Hematopoietic multipotent progenitor cell treated with erythropoietin and hydrocortisone succinate and interleukin-3 and kit ligand, for 17 days (in vitro differentiated cells): ENCODE data around the gene IPO4.
A peak's percentile ranks its signal among the peaks of the same experiment; 100 is the strongest.
"Not testable (repeated sequence)": the region's sequence is repeated elsewhere in the genome, so short reads cannot be mapped to it uniquely, and the experiment has no call there.

ENCODE experiments used
- DNase-seq: peaks from one replicate; pipeline ENCODE4 v3.0.0-alpha.2; 2015; ENCODE audit warnings: low spot score

The IPO4 gene

GRCh38 chr14:24188251-24189058 is at the start of gene IPO4:
Gene IPO4, minus strand, starts transcription at chr14:24188816. Its CDS starts 29 bp downstream, at chr14:24188787.
- DNase-seq, result peak; percentile 78

GRCh38 chr14:24238123-24238522 is 49.5 kb upstream of the IPO4 start:
- DNase-seq, result no peak

GRCh38 chr14:24237463-24237955 is 48.9 kb upstream of the IPO4 start:
- DNase-seq, result no peak

GRCh38 chr14:24236689-24237462 is 48.3 kb upstream of the IPO4 start:
- DNase-seq, result no peak

GRCh38 chr14:24235804-24236688 is 47.4 kb upstream of the IPO4 start:
- DNase-seq, result no peak

GRCh38 chr14:24234095-24235005 is 45.7 kb upstream of the IPO4 start:
- no peak for DNase-seq

GRCh38 chr14:24233538-24233866 is 44.9 kb upstream of the IPO4 start:
- no peak for DNase-seq

GRCh38 chr14:24232645-24233537 is 44.3 kb upstream of the IPO4 start, which contains the start of gene GMPR2:
Gene GMPR2, plus strand, starts transcription at chr14:24232929. Its CDS starts 325 bp downstream, at chr14:24233254.
- no peak for DNase-seq

GRCh38 chr14:24232121-24232644 is 43.6 kb upstream of the IPO4 start, which contains the start of gene NEDD8:
Gene NEDD8, minus strand, starts transcription at chr14:24232367. Its CDS starts 100 bp downstream, at chr14:24232267.
- peak; percentile 92 for DNase-seq

GRCh38 chr14:24231263-24232120 is 42.9 kb upstream of the IPO4 start:
- DNase-seq, result peak; percentile 26

GRCh38 chr14:24228902-24229301 is 40.3 kb upstream of the IPO4 start:
- DNase-seq, result no peak

GRCh38 chr14:24226473-24226872 is 37.9 kb upstream of the IPO4 start:
- DNase-seq, result no peak

GRCh38 chr14:24224618-24225071 is 36.0 kb upstream of the IPO4 start:
- no peak for DNase-seq

- DNase-seq, result not testable (repeated sequence)
Observed at GRCh38 chr14:24222987-24223386, 34.4 kb upstream of the IPO4 start.

- no peak for DNase-seq
Observed at GRCh38 chr14:24219521-24219920, 30.9 kb upstream of the IPO4 start.

- no peak for DNase-seq
Observed at GRCh38 chr14:24219080-24219479, 30.5 kb upstream of the IPO4 start.

GRCh38 chr14:24216876-24217275 is 28.3 kb upstream of the IPO4 start:
- not testable (repeated sequence) for DNase-seq

- no peak for DNase-seq
Observed at GRCh38 chr14:24216345-24216699, 27.7 kb upstream of the IPO4 start.
